GM18520 (cell line): ENCODE results near the gene ATP1A3.
A peak's percentile ranks its signal among the peaks of the same experiment; 100 is the strongest.

Source experiments
- ATAC-seq: cut with Tn5 transposase; IDR thresholded peaks from one replicate; pipeline ENCODE4 v1.9.1; 2021; ENCODE audit not compliant: unreplicated experiment

The ATP1A3 gene

GRCh38 chr19:41987141-41987860 is 6.7 kb downstream of the ATP1A3 start:
- ATAC-seq, result no peak

- ATAC-seq, result no peak
Observed at GRCh38 chr19:41984961-41985360, 9.1 kb downstream of the ATP1A3 start.

GRCh38 chr19:41981724-41982123 is 12.3 kb downstream of the ATP1A3 start:
- no peak for ATAC-seq

- ATAC-seq, result no peak
Observed at GRCh38 chr19:41978470-41978869, 15.6 kb downstream of the ATP1A3 start.

GRCh38 chr19:41977916-41978315 is 16.1 kb downstream of the ATP1A3 start:
- no peak for ATAC-seq

GRCh38 chr19:41974652-41975051 is 19.4 kb downstream of the ATP1A3 start:
- ATAC-seq, result no peak

GRCh38 chr19:41971363-41971762 is 22.7 kb downstream of the ATP1A3 start:
- ATAC-seq, result no peak

- no peak for ATAC-seq
Observed at GRCh38 chr19:41969772-41970458, 24.1 kb downstream of the ATP1A3 start.

GRCh38 chr19:41968751-41969595 is 25.1 kb downstream of the ATP1A3 start:
- no peak for ATAC-seq

GRCh38 chr19:41967054-41967783 is 26.8 kb downstream of the ATP1A3 start:
- no peak for ATAC-seq

GRCh38 chr19:41965106-41965505 is 28.9 kb downstream of the ATP1A3 start:
- no peak for ATAC-seq

GRCh38 chr19:41960973-41961372 is 33.1 kb downstream of the ATP1A3 start:
- ATAC-seq, result no peak

- ATAC-seq, result peak; percentile 76
Observed at GRCh38 chr19:41959056-41960053, 34.7 kb downstream of the ATP1A3 start, which contains the start of gene RABAC1. RABAC1 (minus strand) TSS chr19:41959321; CDS start chr19:41959292, 29 bp downstream.

GRCh38 chr19:41958367-41959055 is 35.5 kb downstream of the ATP1A3 start:
- peak; percentile 28 for ATAC-seq

- ATAC-seq, result no peak
Observed at GRCh38 chr19:41957838-41958366, 36.1 kb downstream of the ATP1A3 start.

- ATAC-seq, result no peak
Observed at GRCh38 chr19:41957161-41957837, 36.7 kb downstream of the ATP1A3 start.

GRCh38 chr19:41956621-41957020 is 37.4 kb downstream of the ATP1A3 start:
- ATAC-seq, result no peak

GRCh38 chr19:41955521-41955920 is 38.5 kb downstream of the ATP1A3 start:
- ATAC-seq, result no peak
